SH-SY5Y (cell line): ENCODE measurements around the gene ABCD3.

ENCODE experiments used
- GATA2 ChIP-seq: IDR thresholded peaks from 2 replicates; pipeline ENCODE4 v1.6.1; 2011; ENCODE audit warnings: mild to moderate bottlenecking, low read depth, low read length
- GATA3 ChIP-seq: IDR thresholded peaks from 2 replicates; pipeline ENCODE4 v1.6.1; 2011; ENCODE audit warnings: low read depth, mild to moderate bottlenecking, low read length, moderate library complexity

- TF ChIP-seq GATA3, result no peak
- no peak for TF ChIP-seq GATA2
Measured at GRCh38 chr1:94537254-94537653, 119.1 kb downstream of the ABCD3 start.
